GM23248 (cell line): Measurements from ENCODE around the gene ZNF329.

Experiments
- EZH2 ChIP-seq: fragments of 200-600 bp; sonication (generic); IDR thresholded peaks from 2 replicates; pipeline ENCODE4 v1.6.1; 2018; ENCODE audit warnings: antibody characterized with exemption, mild to moderate bottlenecking; ENCODE audit not compliant: insufficient read depth, poor library complexity, severe bottlenecking
- EZH2phosphoT487 ChIP-seq: fragments of 200-600 bp; sonication (generic); IDR thresholded peaks from 2 replicates; pipeline ENCODE4 v1.6.1; 2018; ENCODE audit warnings: antibody characterized with exemption, moderate library complexity, mild to moderate bottlenecking, low read depth; ENCODE audit not compliant: insufficient read depth

DNA sequence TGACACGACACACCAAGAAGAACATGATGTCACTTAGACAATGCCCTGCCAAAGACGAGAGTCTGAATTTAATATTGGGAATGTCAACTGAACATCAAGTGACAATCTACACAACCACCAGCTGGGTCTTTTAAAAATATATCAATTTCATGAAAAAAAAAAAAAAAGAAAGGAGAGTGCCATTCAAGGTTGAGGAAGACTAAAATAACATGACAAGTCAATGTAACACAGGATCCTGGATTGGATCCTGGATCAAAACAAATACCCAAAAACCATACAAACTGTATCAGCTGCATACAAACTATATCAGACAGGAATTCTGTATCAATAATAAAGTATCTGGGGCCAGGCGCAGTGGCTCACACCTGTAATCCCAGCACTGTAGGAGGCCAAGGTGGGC is 4.7 kb downstream of the ZNF329 start:
- TF ChIP-seq EZH2 (no peak), EZH2phosphoT487 (no peak)
